Endothelial cell of hepatic sinusoid (primary cell): ENCODE measurements around the gene NLRX1.

Experiments
- in situ Hi-C: cut with HindIII; loops from 2 replicates; pipeline ENCODE4 v1.10.0; 2017; ENCODE audit warnings: low sequenced_read_pairs

Gene NLRX1, protein sequence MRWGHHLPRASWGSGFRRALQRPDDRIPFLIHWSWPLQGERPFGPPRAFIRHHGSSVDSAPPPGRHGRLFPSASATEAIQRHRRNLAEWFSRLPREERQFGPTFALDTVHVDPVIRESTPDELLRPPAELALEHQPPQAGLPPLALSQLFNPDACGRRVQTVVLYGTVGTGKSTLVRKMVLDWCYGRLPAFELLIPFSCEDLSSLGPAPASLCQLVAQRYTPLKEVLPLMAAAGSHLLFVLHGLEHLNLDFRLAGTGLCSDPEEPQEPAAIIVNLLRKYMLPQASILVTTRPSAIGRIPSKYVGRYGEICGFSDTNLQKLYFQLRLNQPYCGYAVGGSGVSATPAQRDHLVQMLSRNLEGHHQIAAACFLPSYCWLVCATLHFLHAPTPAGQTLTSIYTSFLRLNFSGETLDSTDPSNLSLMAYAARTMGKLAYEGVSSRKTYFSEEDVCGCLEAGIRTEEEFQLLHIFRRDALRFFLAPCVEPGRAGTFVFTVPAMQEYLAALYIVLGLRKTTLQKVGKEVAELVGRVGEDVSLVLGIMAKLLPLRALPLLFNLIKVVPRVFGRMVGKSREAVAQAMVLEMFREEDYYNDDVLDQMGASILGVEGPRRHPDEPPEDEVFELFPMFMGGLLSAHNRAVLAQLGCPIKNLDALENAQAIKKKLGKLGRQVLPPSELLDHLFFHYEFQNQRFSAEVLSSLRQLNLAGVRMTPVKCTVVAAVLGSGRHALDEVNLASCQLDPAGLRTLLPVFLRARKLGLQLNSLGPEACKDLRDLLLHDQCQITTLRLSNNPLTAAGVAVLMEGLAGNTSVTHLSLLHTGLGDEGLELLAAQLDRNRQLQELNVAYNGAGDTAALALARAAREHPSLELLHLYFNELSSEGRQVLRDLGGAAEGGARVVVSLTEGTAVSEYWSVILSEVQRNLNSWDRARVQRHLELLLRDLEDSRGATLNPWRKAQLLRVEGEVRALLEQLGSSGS

DNA sequence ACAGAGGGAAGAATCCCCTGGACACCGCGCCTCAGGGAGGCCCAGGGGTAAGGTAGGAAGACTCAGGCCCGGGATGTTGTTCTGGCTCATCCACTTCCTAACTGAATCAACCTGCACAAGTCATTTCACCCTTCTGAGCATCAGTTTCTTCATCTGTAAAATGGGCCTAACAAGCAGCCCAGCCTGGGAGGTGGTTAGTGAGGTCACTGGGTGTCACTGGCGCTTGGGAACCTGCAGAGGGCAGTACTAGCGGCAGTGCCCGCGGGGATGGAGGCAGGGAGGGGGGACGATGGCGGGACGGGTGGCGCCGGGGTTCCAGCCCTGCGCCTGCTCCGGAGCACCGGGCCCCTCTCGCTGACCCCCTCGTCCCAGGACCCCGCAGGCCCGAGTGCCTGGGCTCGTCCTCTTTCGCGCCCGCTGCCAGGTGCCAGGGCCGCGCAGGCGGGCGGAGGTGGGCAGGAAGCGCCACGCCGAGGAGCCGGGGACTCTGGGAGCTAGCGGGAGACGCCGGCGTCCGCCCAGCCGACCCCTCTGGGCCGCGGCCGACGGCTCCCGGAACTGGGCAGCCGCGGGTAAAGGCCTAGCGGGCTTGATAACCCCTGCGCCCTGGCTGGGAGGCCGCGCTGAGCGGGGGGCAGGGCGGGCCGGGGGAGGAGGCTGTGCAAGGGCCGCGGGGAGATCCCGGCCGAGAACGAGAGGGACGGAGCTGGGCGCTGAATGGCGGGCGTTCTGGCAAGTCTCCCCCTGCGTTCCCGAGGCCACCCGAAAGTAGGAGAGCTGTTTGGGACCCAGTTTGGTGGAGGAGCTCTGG lies at the start of gene NLRX1:
Gene NLRX1, plus strand, starts transcription at position 255 of the 811 bp plus-strand sequence. CDS start 2,679 bp downstream, outside the sequence.
- in situ Hi-C loops: no loop called here

DNA sequence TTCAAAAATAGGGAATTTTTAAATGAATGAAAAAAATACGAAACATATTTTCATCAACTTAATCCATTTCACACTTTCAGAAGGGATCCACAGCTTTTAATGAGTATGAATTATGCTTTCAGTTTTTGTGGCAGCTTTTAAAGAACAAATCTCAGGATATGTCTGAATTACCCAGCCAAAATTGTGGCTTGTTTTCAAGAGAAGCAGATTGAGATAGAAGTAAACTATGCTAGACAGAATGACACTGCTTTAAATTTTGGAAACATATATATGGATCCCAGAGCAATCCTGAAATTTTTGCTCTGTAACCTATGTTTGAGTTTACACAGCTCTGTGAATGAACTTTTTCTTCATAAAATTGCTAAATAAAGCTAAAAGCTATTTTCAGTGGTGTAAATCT lies 49.6 kb upstream of the NLRX1 start:
- in situ Hi-C loops: no loop called here

DNA sequence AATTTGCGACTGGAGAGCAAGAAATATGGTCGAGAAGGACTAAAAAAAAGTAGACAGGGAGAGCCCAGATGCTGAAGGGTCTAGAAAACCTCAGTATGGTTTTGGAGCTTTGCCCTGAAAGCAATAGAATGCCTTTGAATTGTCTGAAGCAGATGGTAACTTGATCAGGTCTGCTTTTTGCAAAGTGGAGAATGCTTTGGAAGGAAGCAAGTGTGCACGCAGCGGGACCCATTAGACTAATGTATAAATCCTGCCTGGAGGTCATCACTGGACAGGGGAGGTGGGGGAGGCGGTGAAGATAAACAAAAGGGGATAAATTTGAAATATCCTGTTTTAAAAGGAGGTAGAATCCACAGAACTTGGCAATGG lies 47.9 kb upstream of the NLRX1 start:
- in situ Hi-C loops: no loop called here

DNA sequence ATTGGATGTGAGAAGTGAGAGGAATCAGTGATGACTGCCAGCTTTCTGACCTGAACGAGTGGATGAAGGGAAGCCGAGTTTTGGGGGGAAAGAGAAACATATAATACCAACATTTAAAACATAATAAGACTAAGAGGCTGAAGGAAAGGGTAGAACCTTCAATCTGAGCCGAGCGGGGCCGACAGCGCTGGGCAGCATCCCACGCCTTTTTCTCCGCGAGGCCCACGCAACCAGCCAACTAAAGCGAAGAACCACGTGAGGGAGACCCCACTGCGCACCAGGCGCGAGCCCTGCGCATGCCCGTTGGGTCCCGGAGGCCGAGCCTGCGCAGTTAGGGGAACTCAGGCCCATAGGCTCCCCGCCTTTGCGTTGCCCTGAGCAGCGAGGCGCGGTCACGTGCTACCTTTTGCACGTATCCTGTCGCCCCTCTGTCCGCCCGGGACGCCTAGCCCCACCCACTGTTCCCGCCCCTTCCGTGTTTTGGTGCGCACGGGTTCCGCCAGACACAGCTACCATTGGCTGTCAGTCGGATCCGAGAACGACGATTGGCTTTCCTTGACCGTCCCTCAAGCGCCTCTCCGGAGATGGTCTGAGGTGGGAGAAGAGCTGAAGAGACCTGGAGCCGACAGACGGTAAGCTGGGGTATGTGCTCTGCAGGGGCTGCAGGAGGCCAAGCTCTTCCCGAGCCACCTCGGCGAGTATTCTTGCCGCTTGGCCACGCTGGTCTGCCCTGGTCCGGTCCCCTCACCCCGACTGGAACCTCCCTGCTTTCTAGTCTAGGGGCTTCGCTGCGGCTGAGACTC lies 47.3 kb upstream of the NLRX1 start, which contains the start of gene HINFP:
Gene HINFP, plus strand, starts transcription at position 573 of the 803 bp plus-strand sequence. CDS start 5,365 bp downstream, outside the sequence.
- in situ Hi-C loops: no loop called here

DNA sequence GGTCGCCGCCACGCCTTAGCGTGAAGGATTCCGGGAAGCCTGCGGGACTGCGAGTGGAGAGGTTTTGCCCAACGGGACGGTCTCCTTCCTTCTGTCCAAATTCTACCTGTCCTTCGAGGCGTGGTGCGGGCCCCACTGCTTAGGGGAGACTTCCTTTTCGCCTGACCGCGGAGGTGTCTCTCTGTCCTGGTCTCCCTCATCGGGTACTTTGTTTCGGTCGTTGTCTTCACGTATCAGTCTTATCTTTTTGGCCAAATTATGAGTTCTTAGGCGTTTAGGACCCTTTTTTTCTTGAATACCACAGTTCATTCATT lies 46.8 kb upstream of the NLRX1 start:
- in situ Hi-C loops: no loop called here

DNA sequence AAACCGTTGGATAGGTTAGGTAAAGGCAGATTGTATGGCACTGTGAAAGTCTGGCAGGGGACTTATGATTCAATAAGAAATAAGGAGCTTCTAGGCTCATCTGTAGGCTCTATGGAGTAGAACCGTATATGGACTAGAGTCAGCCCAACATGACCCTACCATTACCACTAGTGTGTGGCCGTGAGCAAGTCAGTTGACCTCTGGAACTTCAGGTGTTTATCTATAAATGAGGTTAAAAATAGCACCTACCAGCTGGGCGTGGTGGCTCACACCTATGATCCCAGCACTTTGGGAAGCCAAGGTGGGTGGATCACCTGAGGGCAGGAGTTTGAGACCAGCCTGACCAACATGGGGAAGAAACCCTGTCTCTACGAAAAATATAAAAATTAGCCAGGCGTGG lies 42.7 kb upstream of the NLRX1 start:
- in situ Hi-C loops: no loop called here

DNA sequence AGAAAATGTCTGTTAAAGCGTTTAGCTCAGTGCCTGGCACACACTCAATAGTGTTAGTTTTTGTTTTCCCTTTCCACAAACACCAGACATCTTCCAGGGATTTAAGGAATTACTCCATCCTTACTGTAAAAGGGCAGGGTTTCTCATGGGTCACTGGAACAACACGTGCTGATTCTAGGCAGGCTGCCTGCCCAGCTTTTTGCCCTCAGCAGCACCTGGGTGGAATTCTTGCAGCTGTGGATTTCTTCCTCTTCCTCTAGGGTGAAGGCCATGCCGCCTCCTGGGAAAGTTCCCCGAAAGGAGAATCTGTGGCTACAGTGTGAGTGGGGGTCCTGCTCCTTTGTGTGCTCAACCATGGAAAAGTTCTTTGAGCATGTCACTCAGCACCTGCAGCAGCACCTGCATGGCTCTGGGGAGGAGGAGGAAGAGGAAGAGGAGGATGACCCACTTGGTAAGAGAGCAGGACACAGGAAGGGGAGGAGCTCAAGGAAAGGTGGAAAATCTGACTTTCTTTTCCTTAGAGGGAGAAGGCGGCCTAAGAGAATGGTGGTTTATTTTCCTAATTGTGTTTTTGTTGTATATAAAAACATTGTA lies 41.8 kb upstream of the NLRX1 start:
- in situ Hi-C loops: no loop called here

DNA sequence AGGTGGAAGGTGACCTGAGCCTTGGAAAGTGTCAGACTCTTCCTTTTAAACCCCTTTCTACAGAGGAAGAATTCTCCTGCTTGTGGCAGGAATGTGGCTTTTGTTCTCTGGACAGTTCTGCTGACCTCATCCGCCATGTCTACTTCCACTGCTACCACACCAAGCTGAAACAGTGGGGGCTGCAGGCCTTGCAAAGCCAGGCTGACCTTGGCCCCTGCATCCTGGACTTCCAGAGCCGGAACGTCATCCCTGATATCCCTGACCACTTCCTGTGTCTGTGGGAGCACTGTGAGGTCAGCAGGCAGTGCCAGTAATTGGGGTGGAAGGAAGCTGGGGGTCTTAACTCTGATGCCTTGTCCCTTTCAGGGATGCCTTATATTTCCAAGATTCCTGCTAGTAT lies 37.9 kb upstream of the NLRX1 start:
- in situ Hi-C loops: loop anchor here (10.0 kb wide), 2 partner anchors 114 to 174 kb away; no protein-coding TSS in a partner anchor

DNA sequence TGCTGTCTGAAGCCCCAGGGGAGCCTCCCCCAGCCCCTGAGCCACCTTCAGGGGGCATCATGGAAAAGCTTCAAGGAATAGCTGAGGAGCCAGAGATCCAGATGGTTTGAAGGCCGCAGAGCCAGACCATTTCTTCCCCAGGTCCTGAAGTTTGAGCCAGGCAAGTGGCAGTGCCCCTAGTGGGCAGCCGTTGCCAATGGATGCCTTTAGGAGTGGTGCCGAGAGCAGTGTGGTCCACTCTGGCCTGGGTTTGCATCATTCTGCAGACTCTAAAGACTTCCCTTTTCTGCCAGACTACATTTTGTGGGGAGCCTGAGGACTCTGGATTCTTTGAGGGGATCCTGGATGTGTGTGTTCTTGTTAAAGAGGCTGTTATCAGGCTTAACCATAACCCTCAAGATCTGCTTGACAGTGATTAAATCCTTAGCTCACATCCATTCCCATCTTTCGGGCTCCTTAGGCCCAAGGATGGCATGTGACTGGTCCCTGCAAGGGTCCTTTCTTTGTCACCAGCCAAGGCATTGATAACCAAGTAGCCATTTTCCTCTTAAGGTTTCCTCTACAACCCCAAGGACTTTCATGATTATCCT lies 34.0 kb upstream of the NLRX1 start:
- in situ Hi-C loops: loop anchor here (10.0 kb wide), 2 partner anchors 110 to 170 kb away; no protein-coding TSS in a partner anchor

DNA sequence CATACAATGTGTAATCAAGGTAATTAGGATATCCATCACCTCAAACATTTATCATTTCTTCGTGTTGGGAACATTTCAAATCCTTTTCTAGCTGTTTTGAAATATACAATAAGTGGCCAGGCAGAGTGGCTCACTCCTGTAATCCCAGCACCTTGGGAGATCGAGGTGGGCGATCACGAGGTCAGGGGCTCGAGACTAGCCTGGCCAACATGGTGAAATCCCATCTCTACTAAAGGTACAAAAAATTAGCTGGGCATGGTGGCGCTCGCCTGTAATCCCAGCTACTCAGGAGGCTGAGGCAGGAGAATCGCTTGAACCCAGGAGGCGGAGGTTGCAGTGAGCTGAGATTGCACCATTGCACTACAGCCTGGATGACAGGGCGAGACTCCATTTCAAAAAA lies 29.2 kb upstream of the NLRX1 start:
- in situ Hi-C loops: loop anchor here (10.0 kb wide), 2 partner anchors 106 to 166 kb away; no protein-coding TSS in a partner anchor

DNA sequence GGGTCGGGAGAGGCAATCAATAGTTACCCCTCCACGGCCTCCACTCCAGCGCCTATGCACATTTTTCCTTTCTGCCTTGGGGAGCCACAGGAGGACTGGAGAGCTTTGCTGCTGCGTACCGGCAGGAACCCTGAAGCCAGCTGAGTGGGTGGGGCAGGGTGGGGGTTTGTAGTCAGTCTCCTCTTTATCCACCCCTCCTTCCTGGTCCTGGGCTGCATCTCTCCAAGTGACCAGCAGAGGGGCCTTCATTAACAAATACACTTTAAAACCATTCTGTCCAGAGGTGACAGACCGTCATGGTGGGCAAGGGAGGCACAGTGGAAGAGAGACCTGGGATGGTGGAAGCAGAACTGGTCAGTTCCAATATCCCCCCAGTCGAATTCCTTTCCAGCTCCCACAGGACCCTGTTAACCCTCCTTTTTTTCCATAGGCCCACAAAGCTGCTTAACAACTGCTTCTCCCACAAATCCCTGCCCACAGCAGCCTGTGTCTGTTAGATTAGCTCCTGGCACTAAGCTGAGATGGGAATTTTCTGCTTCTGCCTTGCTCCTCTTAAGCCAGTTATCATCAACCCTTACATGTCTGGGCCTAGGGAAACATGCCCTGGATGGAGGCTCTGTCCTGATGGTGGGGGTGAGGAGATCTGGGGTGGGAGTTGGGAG lies 23.6 kb upstream of the NLRX1 start:
- in situ Hi-C loops: no loop called here

DNA sequence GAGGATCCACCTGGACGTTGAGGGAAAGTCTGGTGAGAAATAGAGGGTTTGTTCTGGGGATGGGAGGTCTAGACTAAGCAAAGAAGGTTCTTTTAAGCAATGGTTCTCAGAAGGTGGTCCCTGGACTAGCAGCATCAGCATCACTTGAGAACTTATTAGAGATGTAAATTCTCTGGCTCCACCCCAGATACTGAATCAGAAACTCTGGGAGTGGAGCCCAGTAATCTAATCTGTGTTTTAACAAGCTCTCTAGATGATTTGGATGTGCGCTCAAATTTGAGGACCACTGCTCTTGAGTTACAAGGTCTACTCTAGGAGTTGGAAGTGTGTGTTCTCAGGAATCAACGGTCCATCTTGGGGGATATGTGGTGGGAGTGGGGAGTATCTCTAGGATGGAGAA lies 23.0 kb upstream of the NLRX1 start:
- in situ Hi-C loops: no loop called here

DNA sequence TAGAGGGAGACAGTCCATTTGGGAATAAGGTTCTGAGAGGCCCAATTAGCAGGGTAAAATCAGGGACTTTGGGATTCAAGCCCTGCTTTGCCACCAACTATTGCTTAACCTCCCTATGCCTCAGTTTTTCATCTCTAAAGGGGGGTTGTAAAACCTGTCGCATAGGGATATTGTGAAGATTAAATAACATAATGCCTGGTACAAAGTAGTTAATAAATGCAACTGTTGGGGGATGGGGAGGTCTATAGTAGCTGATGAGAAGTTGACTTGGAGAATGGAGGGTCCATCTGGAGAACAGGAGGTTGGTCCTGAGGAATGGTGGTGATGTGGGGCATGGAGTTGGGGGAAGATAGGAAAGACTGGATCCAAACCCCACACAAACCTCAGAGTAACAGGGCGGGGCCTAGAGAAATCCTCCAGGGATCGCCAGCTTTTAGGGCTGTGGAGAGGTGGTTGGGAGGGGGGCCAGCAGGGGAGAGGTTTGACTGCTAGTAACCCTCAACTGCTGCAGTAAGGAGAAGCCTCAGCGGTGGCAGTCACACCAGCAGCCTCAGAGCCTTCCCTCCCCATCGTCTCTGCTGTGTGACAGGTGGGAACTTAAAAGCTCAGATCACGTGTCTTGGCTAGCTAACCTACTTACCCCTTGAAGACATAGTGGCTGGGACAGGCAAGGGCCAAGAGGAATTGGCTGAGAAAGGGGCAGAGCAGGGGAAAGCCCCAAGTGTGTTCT lies 20.8 kb upstream of the NLRX1 start:
- in situ Hi-C loops: no loop called here

DNA sequence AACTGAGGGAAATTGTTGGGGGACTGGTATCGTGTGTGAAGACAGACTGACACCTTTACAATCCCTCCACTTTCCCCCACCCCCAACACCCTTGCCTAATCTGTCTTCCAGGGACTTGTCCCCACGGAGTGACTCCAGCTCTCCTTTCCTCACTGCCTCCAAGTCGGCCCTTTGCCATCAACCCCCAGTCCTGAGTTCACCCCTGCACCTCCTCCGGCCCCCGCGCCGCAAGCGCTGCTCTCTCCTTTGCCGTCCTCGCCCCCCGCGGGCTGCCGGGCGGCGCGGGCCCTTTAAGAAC lies 19.9 kb upstream of the NLRX1 start:
- in situ Hi-C loops: no loop called here

DNA sequence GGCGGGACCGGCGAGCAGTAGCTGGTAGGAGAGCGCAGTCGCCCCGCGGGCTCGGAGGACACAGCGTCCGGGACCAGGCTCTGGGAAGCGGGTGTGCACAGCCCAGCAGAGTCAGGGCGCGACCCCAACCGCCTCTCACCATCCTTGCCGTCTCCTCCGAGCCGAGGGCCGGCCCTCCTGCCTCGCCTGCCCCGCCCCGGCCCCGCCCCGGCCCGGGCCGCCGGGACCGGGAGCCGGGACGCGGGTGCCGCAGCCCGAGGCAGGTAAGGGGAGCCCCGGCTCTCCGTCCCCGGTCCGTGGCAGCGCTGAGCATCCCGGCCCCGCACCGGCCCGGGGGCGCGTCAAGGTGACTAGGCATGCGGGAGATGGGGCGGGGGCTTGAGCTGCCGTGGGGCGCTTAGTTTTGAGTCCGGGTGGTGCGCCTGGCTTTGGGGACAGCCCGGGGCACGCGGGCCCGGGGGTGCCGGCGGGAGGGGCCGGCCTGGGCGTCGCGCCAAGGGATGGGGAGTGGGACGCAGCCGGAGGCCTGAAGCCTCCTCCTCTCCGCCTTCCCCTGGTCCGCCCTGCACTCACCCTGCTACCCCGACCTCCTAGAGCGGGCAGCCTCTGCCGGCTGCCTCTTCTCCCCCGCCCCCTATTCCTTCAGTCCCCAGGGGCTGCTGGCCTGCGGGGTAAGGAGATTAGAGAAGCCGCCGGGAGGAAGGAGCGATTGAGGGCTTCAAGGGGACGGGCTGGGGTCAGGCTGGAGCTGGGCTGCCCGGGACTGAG lies 19.3 kb upstream of the NLRX1 start, which contains the start of gene ABCG4:
Gene ABCG4, plus strand, starts transcription at position 35 of the 768 bp plus-strand sequence. CDS start 914 bp downstream, outside the sequence.
- in situ Hi-C loops: no loop called here

DNA sequence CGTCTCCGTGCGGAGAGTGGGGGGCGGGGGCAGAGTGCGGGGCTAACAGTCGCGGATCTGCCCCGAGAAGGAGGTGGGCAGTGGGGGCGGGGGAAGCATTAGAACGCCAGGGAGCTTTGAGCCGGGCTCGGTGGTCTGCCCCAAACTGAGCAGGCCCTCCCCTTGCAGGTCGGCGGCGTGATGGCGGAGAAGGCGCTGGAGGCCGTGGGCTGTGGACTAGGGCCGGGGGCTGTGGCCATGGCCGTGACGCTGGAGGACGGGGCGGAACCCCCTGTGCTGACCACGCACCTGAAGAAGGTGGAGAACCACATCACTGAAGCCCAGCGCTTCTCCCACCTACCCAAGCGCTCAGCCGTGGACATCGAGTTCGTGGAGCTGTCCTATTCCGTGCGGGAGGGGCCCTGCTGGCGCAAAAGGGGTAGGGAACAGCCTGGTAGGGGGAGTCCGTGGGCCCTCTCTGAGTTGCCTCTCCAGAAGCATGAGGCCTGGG lies 18.7 kb upstream of the NLRX1 start:
- in situ Hi-C loops: no loop called here

DNA sequence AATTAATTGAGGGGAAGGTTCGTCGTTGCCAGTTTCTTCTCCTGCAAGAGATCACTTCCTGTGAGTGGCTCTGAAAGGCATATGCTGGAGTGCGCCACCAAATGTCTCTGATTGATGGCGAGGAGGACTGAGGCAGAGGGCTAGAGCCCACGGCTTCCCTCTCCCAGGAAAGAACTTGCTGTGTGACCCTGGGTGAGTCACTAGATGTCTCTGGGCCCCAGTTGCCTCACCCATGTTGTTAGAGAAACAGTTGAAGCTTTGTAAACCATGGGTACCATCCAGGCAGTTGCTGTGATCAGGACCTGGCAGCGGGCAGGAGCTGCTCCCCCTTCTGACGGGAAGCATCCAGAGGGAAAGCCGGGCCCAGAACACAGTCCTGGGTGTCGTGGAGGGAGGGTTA lies 16.5 kb upstream of the NLRX1 start:
- in situ Hi-C loops: no loop called here
